Measurements from ENCODE around the gene CDC25A.
A peak's percentile ranks its signal among the peaks of the same experiment; 100 is the strongest.

The CDC25A gene

DNA sequence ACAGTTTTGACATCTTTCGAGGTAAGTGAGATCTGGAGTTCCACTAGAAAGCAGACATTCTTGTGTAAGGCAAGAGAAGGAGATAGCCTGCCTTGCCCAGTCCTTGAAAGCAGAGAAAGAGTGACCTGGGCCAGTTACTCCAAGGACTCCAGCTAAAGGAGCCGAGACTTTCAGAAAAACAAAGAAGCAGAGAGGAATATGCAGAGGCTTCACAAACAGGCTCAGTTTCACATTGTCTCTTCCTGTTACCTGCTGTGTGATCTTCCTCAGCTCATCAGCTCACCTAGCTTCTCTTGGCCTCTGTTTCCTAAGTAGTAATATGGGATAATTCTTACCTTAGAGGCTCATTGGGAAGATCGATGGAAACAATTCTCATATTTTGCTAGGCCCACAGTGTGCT is 81.0 kb downstream of the CDC25A start:
- peak; percentile 56 for DNase-seq (ENCODE audit: low read depth, low spot score)

All from iPS DF 19.7 (cell line).